Fibroblast of lung (primary cell): ENCODE data around the gene SOAT1.

Experiments
- EZH2 ChIP-seq: IDR thresholded peaks from 2 replicates; pipeline ENCODE4 v1.5.1; 2012; ENCODE audit warnings: low read length, control low read depth, mild to moderate bottlenecking; ENCODE audit errors: missing control alignments
- TF ChIP-seq, protein P1 (sequence below), 2 donors: IDR thresholded peaks in 1 of 2; conservative IDR thresholded peaks in 1 of 2; 1 replicate in 1 of 2; 2 replicates in 1 of 2; pipeline ENCODE4 v1.5.1; 2011 to 2012; ENCODE audit warnings: low read length in 2 of 2, control low read depth in 1 of 2, inconsistent platforms in 1 of 2, low read depth in 1 of 2, mild to moderate bottlenecking in 1 of 2

DNA sequence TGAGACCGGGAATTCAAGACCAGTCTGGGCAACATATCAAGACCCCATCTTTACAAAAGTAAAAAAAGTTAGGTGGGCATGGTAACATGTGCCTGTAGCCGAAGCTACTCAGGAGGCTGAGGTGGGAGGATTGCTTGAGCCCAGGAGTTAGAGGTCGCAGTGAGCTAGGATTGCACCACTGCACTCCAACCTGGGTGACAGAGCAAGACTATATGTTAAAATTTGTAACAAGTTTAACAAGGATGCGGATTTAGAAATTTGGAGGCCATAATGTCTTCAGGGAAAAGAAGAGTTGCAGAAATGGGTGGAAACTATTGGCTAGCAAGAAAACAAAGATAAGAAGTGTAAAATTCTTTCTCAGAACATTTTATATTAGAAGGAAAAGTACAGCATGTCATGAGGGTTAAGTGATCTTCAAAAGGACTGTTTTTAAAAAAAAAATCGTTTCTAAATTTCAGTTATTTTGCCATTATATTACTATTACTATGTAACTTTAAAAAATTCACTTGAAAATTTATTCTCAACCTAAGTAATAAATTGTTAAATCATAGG is 17.6 kb downstream of the SOAT1 start:
- TF ChIP-seq, protein P1, sequence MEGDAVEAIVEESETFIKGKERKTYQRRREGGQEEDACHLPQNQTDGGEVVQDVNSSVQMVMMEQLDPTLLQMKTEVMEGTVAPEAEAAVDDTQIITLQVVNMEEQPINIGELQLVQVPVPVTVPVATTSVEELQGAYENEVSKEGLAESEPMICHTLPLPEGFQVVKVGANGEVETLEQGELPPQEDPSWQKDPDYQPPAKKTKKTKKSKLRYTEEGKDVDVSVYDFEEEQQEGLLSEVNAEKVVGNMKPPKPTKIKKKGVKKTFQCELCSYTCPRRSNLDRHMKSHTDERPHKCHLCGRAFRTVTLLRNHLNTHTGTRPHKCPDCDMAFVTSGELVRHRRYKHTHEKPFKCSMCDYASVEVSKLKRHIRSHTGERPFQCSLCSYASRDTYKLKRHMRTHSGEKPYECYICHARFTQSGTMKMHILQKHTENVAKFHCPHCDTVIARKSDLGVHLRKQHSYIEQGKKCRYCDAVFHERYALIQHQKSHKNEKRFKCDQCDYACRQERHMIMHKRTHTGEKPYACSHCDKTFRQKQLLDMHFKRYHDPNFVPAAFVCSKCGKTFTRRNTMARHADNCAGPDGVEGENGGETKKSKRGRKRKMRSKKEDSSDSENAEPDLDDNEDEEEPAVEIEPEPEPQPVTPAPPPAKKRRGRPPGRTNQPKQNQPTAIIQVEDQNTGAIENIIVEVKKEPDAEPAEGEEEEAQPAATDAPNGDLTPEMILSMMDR (conservative IDR thresholded peaks at IDR 0.05 in 1 of 2, IDR thresholded peaks at IDR 0.05 in 1 of 2; ENCODE audit: low read depth in 1 of 2, low read length in 2 of 2) = no peak
- TF ChIP-seq EZH2 = no peak
